K562 (cell line): ENCODE results near the gene GRIPAP1. TPM values are rescaled to one million over a fixed set of nuclear protein-coding genes. Genes with fewer than 3 reads are reported as not detected.

Experiments
- ARID2 ChIP-seq: fragments of 450-650 bp; IDR thresholded peaks from 2 replicates; pipeline ENCODE4 v1.6.1; 2017; ENCODE audit warnings: antibody characterized with exemption, mild to moderate bottlenecking
- CEBPB ChIP-seq: fragments of 450-650 bp; IDR thresholded peaks from 2 replicates; pipeline ENCODE4 v1.6.1; 2016; ENCODE audit warnings: missing genetic modification characterization, missing compliant biosample characterization
- FOXM1 ChIP-seq, 2 experiments: fragments of 450-650 bp in 1 of 2; sonication (generic) in 1 of 2; formaldehyde crosslinking in 1 of 2; IDR thresholded peaks; 2 replicates each; pipeline versions ENCODE4 v1.6.1 to v1.9.0; 2017 to 2022; ENCODE audit warnings: low read depth in 2 of 2, mild to moderate bottlenecking in 2 of 2, missing genetic modification reagents in 1 of 2, moderate library complexity in 1 of 2
- GTF2A2 ChIP-seq: IDR thresholded peaks from 2 replicates; pipeline ENCODE4 v1.6.1; 2016; ENCODE audit warnings: mild to moderate bottlenecking, missing genetic modification characterization, missing compliant biosample characterization
- GTF2E2 ChIP-seq: fragments of 200-800 bp; sonication (Bioruptor generic); IDR thresholded peaks from 2 replicates; pipeline ENCODE4 v1.6.1; 2016; ENCODE audit warnings: missing genetic modification characterization, missing compliant biosample characterization
- MAX ChIP-seq: sonication (generic); formaldehyde crosslinking; IDR thresholded peaks from 2 replicates; pipeline ENCODE4 v1.9.0; 2022; ENCODE audit warnings: mild to moderate bottlenecking, missing genetic modification reagents
- MLX ChIP-seq, 2 experiments: fragments of 450-650 bp in 1 of 2; sonication (generic) in 1 of 2; formaldehyde crosslinking; conservative IDR thresholded peaks; 2 replicates each; pipeline versions ENCODE4 v1.4.0 to v1.8.1; 2020 to 2022; ENCODE audit warnings: mild to moderate bottlenecking in 1 of 2, missing genetic modification reagents in 1 of 2
- NR3C1 ChIP-seq: sonication (generic); formaldehyde crosslinking; IDR thresholded peaks from 2 replicates; pipeline ENCODE4 v1.8.1; 2022; ENCODE audit warnings: missing genetic modification reagents
- PPARD ChIP-seq: fragments of 250-450 bp; sonication (Bioruptor Pico); IDR thresholded peaks from 2 replicates; pipeline ENCODE4 v1.8.0; 2022; ENCODE audit warnings: inconsistent platforms, mild to moderate bottlenecking, moderate library complexity
- PURB ChIP-seq: sonication (generic); formaldehyde crosslinking; IDR thresholded peaks from 2 replicates; pipeline ENCODE4 v1.9.0; 2021; ENCODE audit warnings: low read depth, mild to moderate bottlenecking, missing genetic modification reagents
- PYGO2 ChIP-seq: fragments of 450-650 bp; IDR thresholded peaks from 2 replicates; pipeline ENCODE4 v1.6.1; 2016; ENCODE audit warnings: mild to moderate bottlenecking, missing genetic modification characterization, moderate library complexity, missing compliant biosample characterization
- RBFOX2 ChIP-seq: fragments of 200-400 bp; formaldehyde crosslinking; IDR thresholded peaks from 2 replicates; pipeline ENCODE4 v1.6.1; 2017; ENCODE audit warnings: low read depth, mild to moderate bottlenecking, low read length, moderate library complexity
- SIN3A ChIP-seq, 2 experiments: fragments of 150-350 bp in 1 of 2; IDR thresholded peaks; 2 replicates each; pipeline ENCODE4 v1.6.1; 2011 to 2016; ENCODE audit warnings: borderline replicate concordance in 2 of 2, low read depth in 2 of 2, low read length in 2 of 2, mild to moderate bottlenecking in 2 of 2, moderate library complexity in 2 of 2; ENCODE audit not compliant: control insufficient read depth in 1 of 2
- SLC30A9 ChIP-seq: fragments of 250-450 bp; sonication (Bioruptor Pico); IDR thresholded peaks from 2 replicates; pipeline ENCODE4 v1.8.0; 2022; ENCODE audit warnings: mild to moderate bottlenecking, moderate library complexity
- SMAD4 ChIP-seq: fragments of 250-450 bp; sonication (Bioruptor Pico); conservative IDR thresholded peaks from 2 replicates; pipeline ENCODE4 v1.8.0; 2021; ENCODE audit warnings: inconsistent platforms, mild to moderate bottlenecking, moderate library complexity
- SMARCA5 ChIP-seq: fragments of 450-650 bp; IDR thresholded peaks from 2 replicates; pipeline ENCODE4 v1.6.1; 2016
- SMARCC2 ChIP-seq: fragments of 450-650 bp; IDR thresholded peaks from 2 replicates; pipeline ENCODE4 v1.6.1; 2017; ENCODE audit warnings: antibody characterized with exemption, moderate library complexity, mild to moderate bottlenecking, low read depth
- SNIP1 ChIP-seq: fragments of 450-650 bp; IDR thresholded peaks from 2 replicates; pipeline ENCODE4 v1.7.1; 2017; ENCODE audit warnings: low read depth, mild to moderate bottlenecking
- SOX6 ChIP-seq: fragments of 450-650 bp; IDR thresholded peaks from 2 replicates; pipeline ENCODE4 v1.6.1; 2014; ENCODE audit warnings: mild to moderate bottlenecking
- TCF3 ChIP-seq: sonication (generic); formaldehyde crosslinking; IDR thresholded peaks from 2 replicates; pipeline ENCODE4 v1.4.0; 2020; ENCODE audit warnings: mild to moderate bottlenecking, missing genetic modification reagents
- UBTF ChIP-seq, 2 experiments: IDR thresholded peaks; 2 replicates each; pipeline ENCODE4 v1.6.1; 2012; ENCODE audit warnings: improper control_type of control experiment in 2 of 2, low read depth in 2 of 2, low read length in 2 of 2, borderline replicate concordance in 1 of 2
- ZNF354B ChIP-seq: fragments of 250-450 bp; sonication (Bioruptor Pico); IDR thresholded peaks from 2 replicates; pipeline ENCODE4 v1.4.0; 2020
- ZNF586 ChIP-seq: fragments of 450-650 bp; formaldehyde crosslinking; conservative IDR thresholded peaks from 2 replicates; pipeline ENCODE4 v1.4.0; 2020; ENCODE audit warnings: mild to moderate bottlenecking, moderate library complexity
- ZNF668 ChIP-seq: fragments of 250-450 bp; sonication (Bioruptor Pico); IDR thresholded peaks from 2 replicates; pipeline ENCODE4 v1.8.0; 2022; ENCODE audit warnings: mild to moderate bottlenecking, inconsistent platforms
- ZNF785 ChIP-seq: fragments of 250-450 bp; sonication (Bioruptor Pico); IDR thresholded peaks from 2 replicates; pipeline ENCODE4 v1.4.0; 2020; ENCODE audit warnings: mild to moderate bottlenecking
- polyA plus RNA-seq, 8 experiments: library from polyadenylated mRNA; depleted of rRNA in 4 of 8; stranded (reverse) in 5 of 8; unstranded in 3 of 8; fragments of >200 nt; fragmentation: Nextera tagmentation in 2 of 8; fragmentation: Illumina TruSeq in 1 of 8; extraction: Ambion mirVana in 2 of 8; extraction: Trizol in 1 of 8; gene quantifications; 2 replicates each; pipeline versions ENCODE4 v1.2.1 to v1.2.3, GENCODE V29; 2011 to 2014; ENCODE audit warnings: inconsistent platforms in 1 of 8, missing spikeins in 1 of 8
- total RNA-seq, 7 experiments: library from RNA; depleted of rRNA in 6 of 7; stranded (reverse); fragments of >200 nt in 6 of 7; fragmentation: Illumina TruSeq in 2 of 7; extraction: Trizol in 2 of 7; gene quantifications; 2 replicates each; pipeline versions ENCODE4 v1.2.1 to v1.2.3, GENCODE V29; 2011 to 2021; ENCODE audit warnings: low replicate concordance in 1 of 7
- TF ChIP-seq, protein P1 (sequence below): fragments of 450-650 bp; IDR thresholded peaks from 2 replicates; pipeline ENCODE4 v1.6.1; 2016; ENCODE audit warnings: low read depth, mild to moderate bottlenecking, moderate library complexity

Gene GRIPAP1
- total and polyA plus RNA-seq, 9 of the 15 experiments (the other 6 are each of a cell fraction or from before 2014, with no cell fraction given), result 4.1 to 41.6 (median 24.0) TPM

DNA sequence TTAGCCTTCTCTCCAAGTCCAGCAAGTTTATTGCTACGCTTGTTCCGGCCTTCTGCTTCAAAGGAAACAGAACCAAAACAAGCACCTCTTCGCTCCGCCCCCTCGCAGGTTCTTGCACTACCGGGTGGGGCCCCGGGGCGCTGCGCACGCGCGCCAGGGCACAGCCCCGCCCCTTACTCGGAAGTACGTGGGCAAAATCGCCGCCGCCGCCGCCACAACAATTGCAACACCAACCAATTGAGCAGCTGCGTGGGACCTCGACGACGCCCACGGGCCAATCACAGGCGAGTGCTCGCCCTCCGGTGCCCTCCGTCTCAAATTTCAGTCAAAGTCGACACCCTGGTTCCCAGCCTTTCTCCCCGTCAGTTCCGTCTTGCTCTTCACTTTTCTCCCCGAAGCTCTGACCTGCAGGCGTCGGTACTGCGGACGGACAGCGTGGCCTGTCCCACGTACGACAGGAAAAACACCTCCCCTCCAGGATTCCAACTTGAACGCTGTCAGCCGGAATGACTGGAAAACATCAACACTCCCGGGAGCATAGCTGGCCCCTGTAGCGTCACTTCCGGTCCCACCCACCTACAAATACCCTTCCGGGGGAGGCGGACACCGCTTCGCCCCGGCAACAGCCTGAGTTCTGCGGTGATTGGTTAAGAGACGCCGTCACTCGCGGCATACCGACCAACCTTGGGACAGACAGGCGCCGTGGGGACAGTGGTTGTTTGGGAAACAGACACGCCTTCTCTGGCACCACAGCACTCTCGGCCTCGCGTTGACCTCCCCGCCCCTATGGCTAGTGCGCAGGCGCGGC, 44.0 kb downstream of the GRIPAP1 start (continued):
- TF ChIP-seq SMARCC2 (no peak), ZNF668 (CRISPR knock-in tag) (no peak), SNIP1 (no peak), TCF3 (no peak), NR3C1 (CRISPR knock-in tag) (no peak), SIN3A (IDR thresholded peaks at IDR 0.05; ENCODE audit: borderline replicate concordance in 2 of 2, control insufficient read depth in 1 of 2, low read depth in 2 of 2, low read length in 2 of 2) (peak in 1 of 2 experiments; percentile 81; a peak in 1 of 4 replicates), ARID2 (no peak), UBTF (IDR thresholded peaks at IDR 0.05; ENCODE audit: borderline replicate concordance in 1 of 2, low read depth in 2 of 2, low read length in 2 of 2) (no peak), FOXM1 (IDR thresholded peaks at IDR 0.05; ENCODE audit: low read depth) (0 out of 2 replicates have a peak, but pooled peaks have one; percentile 13), FOXM1 (CRISPR knock-in tag; IDR thresholded peaks at IDR 0.05; ENCODE audit: low read depth) (no peak), SOX6 (peak; percentile 81), MLX (CRISPR knock-in tag; conservative IDR thresholded peaks at IDR 0.05) (no peak), GTF2E2 (tag) (0 out of 2 replicates have a peak, but pooled peaks have one; percentile 37), PPARD (CRISPR knock-in tag) (no peak), CEBPB (peak; percentile 95), SMAD4 (peak; percentile 58), ZNF354B (CRISPR knock-in tag) (no peak), ZNF785 (no peak), PYGO2 (tag) (no peak), GTF2A2 (tag) (no peak), SLC30A9 (CRISPR knock-in tag) (no peak), MAX (CRISPR knock-in tag) (peak; percentile 37; the same call in 1 of the 2 replicates), PURB (no peak), RBFOX2 (peak; percentile 69), SMARCA5 (no peak), ZNF586 (no peak)
- TF ChIP-seq, protein P1, sequence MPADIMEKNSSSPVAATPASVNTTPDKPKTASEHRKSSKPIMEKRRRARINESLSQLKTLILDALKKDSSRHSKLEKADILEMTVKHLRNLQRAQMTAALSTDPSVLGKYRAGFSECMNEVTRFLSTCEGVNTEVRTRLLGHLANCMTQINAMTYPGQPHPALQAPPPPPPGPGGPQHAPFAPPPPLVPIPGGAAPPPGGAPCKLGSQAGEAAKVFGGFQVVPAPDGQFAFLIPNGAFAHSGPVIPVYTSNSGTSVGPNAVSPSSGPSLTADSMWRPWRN, result peak; percentile 24; the same call in 1 of the 2 replicates
